Nephron progenitor cell (in vitro differentiated cells): ENCODE results near the gene TRIM9.
A peak's percentile ranks its signal among the peaks of the same experiment; 100 is the strongest.

Source experiments
- DNase-seq: peaks from one replicate; pipeline ENCODE4 v3.0.0; 2021
- H3K27ac Mint-ChIP-seq: 2 replicates; pipeline ENCODE4 v1.8.0; 2021; ENCODE audit warnings: mild to moderate bottlenecking, moderate library complexity, mixed read lengths
- H3K27me3 Mint-ChIP-seq: 2 replicates; pipeline ENCODE4 v1.8.0; 2021; ENCODE audit warnings: mild to moderate bottlenecking, low read depth, mixed read lengths; ENCODE audit not compliant: poor library complexity
- H3K36me3 Mint-ChIP-seq: 2 replicates; pipeline ENCODE4 v1.8.0; 2021; ENCODE audit warnings: low read depth, mixed read lengths
- H3K4me1 Mint-ChIP-seq: 2 replicates; pipeline ENCODE4 v1.8.0; 2021; ENCODE audit warnings: mixed read lengths
- H3K4me3 Mint-ChIP-seq: 2 replicates; pipeline ENCODE4 v1.8.0; 2021; ENCODE audit warnings: mild to moderate bottlenecking, moderate library complexity, mixed read lengths
- H3K9me3 Mint-ChIP-seq: 2 replicates; pipeline ENCODE4 v1.8.0; 2021; ENCODE audit warnings: mild to moderate bottlenecking, moderate library complexity, mixed read lengths
- TF ChIP-seq, protein P1 (sequence below): fragments of 200-600 bp; sonication (generic); IDR thresholded peaks from 2 replicates; pipeline ENCODE4 v1.5.0; 2021; ENCODE audit warnings: antibody characterized with exemption

The TRIM9 gene

DNA sequence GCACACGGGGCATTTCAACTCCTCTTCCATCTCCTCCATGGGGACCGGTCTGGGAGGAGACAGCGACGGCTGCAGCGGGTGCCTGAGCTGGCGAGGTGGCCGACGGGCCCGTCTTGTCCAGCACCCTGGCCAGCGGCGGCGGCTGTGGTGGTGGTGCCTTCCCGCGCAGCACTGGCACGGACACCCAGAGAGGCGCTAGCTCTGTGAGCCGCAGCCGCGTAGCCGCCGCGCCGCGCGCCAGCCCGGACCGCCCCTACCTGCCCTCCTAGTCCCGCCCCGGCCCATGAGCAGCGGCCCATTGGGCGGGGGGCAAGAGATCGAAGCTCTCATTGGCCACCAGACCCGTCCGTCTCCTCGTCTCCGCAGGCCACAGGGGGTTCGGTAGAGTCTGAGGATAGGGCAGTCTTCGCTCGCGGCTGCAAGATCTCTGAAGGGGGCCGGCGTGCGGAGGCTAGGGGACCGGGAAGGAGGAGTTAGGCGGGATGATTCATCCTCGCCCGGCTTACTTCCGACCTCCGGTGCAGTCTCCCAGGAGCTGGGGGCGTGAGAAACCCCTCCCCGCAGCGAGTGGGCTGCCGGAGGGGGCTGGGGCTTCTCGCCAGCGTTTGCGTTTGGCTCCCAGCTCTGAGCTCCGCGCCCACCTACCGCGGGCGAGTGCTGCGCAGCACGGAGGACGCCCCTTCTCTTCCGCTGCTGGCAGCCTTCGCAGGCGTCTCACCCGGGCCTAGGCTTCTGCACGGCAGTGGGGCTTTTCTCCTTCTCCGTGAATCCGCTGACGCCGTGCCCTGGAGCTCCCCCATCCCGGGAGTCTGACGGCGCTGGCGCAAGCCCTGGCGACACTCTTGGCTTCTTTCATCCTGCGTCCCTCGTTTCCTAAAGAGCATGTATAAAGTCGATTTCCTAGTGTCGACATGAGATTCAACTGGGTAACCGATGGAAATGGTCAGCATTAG lies at the start of gene TRIM9:
TRIM9 (minus strand) TSS at position 205 of the 953 bp plus-strand sequence; CDS start at position 39, 166 bp downstream.
- Mint-ChIP-seq H3K27me3 (peaks cover 61% of the 10 kb centered on the region), H3K9me3 (no peaks in the 10 kb centered on the region), H3K4me1 (peaks cover 35% of the 10 kb centered on the region), H3K36me3 (no peaks in the 10 kb centered on the region), H3K27ac (peak within 1 kb of the TSS; percentile 81), H3K4me3 (peak within 1 kb of the TSS; percentile 90)
- peak; percentile 99 for DNase-seq
- TF ChIP-seq, protein P1, sequence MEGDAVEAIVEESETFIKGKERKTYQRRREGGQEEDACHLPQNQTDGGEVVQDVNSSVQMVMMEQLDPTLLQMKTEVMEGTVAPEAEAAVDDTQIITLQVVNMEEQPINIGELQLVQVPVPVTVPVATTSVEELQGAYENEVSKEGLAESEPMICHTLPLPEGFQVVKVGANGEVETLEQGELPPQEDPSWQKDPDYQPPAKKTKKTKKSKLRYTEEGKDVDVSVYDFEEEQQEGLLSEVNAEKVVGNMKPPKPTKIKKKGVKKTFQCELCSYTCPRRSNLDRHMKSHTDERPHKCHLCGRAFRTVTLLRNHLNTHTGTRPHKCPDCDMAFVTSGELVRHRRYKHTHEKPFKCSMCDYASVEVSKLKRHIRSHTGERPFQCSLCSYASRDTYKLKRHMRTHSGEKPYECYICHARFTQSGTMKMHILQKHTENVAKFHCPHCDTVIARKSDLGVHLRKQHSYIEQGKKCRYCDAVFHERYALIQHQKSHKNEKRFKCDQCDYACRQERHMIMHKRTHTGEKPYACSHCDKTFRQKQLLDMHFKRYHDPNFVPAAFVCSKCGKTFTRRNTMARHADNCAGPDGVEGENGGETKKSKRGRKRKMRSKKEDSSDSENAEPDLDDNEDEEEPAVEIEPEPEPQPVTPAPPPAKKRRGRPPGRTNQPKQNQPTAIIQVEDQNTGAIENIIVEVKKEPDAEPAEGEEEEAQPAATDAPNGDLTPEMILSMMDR = no peak

GRCh38 chr14:51140856-51141255 lies 46.0 kb upstream of the TRIM9 start:
- no peak overlapping the region for H3K4me3 Mint-ChIP-seq
- H3K27me3 Mint-ChIP-seq = no peaks in the 10 kb centered on the region
- peaks cover 12% of the 10 kb centered on the region for H3K36me3 Mint-ChIP-seq
- peaks cover 23% of the 10 kb centered on the region for H3K9me3 Mint-ChIP-seq
- no peak for DNase-seq
- H3K27ac Mint-ChIP-seq = no peak overlapping the region
- peaks cover 11% of the 10 kb centered on the region for H3K4me1 Mint-ChIP-seq
- TF ChIP-seq, protein P1 = no peak

GRCh38 chr14:51140338-51140737 lies 45.4 kb upstream of the TRIM9 start:
- TF ChIP-seq, protein P1 = no peak
- Mint-ChIP-seq H3K36me3 (peaks cover 12% of the 10 kb centered on the region), H3K4me3 (no peak overlapping the region), H3K9me3 (peaks cover 28% of the 10 kb centered on the region), H3K27ac (no peak overlapping the region), H3K4me1 (peaks cover 11% of the 10 kb centered on the region), H3K27me3 (no peaks in the 10 kb centered on the region)
- no peak for DNase-seq

GRCh38 chr14:51139121-51139681 lies 44.3 kb upstream of the TRIM9 start:
- DNase-seq = no peak
- TF ChIP-seq, protein P1 = no peak
- H3K4me3 Mint-ChIP-seq = no peak overlapping the region
- H3K27me3 Mint-ChIP-seq = peaks cover 3% of the 10 kb centered on the region
- H3K36me3 Mint-ChIP-seq = peaks cover 15% of the 10 kb centered on the region
- H3K27ac Mint-ChIP-seq = peak overlapping the region; percentile 29
- H3K9me3 Mint-ChIP-seq = peaks cover 40% of the 10 kb centered on the region
- peaks cover 11% of the 10 kb centered on the region for H3K4me1 Mint-ChIP-seq

DNA sequence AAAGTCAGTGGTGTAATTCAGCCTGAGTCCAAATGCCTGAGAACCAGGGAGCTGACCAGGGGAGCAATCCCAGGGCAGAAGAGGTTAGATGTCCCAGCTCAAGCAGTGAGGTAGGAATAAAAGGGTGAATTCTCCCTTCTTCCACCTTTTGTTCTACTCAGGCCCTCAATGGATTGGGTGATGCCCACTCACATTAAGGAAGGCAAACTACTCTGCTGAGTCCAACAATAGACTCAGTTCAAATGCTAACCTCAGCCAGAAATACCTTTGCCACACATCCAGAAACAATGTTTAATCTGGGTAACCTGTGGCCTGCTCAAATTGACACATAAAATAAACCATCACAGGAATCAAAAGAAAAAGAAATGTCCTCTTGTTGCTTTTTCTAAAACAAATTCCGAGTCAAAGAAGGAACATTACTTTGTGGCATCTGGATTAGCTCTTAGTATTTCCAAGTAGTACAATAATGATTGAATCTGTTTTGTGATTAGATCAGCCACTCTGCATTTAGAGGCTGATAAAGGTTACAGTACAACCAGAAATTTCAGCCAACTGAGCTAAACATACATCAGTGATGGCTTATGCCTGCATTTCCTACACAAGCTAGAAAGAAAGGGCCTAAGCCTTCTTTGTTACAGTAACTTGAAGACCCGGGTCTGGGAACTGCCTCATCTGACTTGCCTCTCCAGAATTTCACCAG lies 43.6 kb upstream of the TRIM9 start:
- Mint-ChIP-seq H3K9me3 (peaks cover 46% of the 10 kb centered on the region), H3K27ac (peak overlapping the region; percentile 92), H3K27me3 (peaks cover 7% of the 10 kb centered on the region), H3K36me3 (peaks cover 18% of the 10 kb centered on the region), H3K4me3 (no peak overlapping the region), H3K4me1 (peaks cover 11% of the 10 kb centered on the region)
- TF ChIP-seq, protein P1 = no peak
- DNase-seq = no peak
